Lower lobe of right lung (tissue), 2 donors: ENCODE measurements around the gene XRCC3. TPM values are rescaled to one million over a fixed set of nuclear protein-coding genes. Genes with fewer than 3 reads are reported as not detected.
A peak's percentile ranks its signal among the peaks of the same experiment; 100 is the strongest.

Experiments used
- ATAC-seq, 2 donors: fragments of 200-7000 bp; cut with Tn5 transposase; one replicate each; pipeline ENCODE4 v1.9.1; 2020 to 2022; ENCODE audit warnings: mild to moderate bottlenecking in 2 of 2, moderate library complexity in 2 of 2
- DNase-seq: peaks from one replicate; pipeline ENCODE4 v3.0.0-alpha.2; 2020
- H3K27ac ChIP-seq: fragments of 200-600 bp; one replicate; pipeline ENCODE4 v1.8.0; 2022
- H3K27me3 ChIP-seq: fragments of 200-600 bp; one replicate; pipeline ENCODE4 v1.8.0; 2022; ENCODE audit warnings: low read depth
- H3K36me3 ChIP-seq: fragments of 200-600 bp; one replicate; pipeline ENCODE4 v1.8.0; 2022; ENCODE audit warnings: mild to moderate bottlenecking
- H3K4me1 ChIP-seq: fragments of 200-600 bp; one replicate; pipeline ENCODE4 v1.8.0; 2022
- H3K4me3 ChIP-seq: fragments of 200-600 bp; one replicate; pipeline ENCODE4 v1.8.0; 2022; ENCODE audit warnings: mild to moderate bottlenecking
- H3K9me3 ChIP-seq: fragments of 200-600 bp; one replicate; pipeline ENCODE4 v1.8.0; 2022
- intact Hi-C: fragments of 100-400 bp; cut with DNase I; formaldehyde crosslinking; loops from one replicate; pipeline ENCODE4 v1.11.0; 2022
- total RNA-seq: library from RNA; stranded (reverse); fragmentation: NEBNext Ultra II Directional; extraction: Animal tissue kit (Norgen Biotek cat#: 25700); gene quantifications from one replicate; pipeline ENCODE4 v1.2.1, GENCODE V29; 2021
- TF ChIP-seq, protein P1 (sequence below): fragments of 200-600 bp; IDR thresholded peaks from one replicate; pipeline ENCODE4 v1.8.0; 2022; ENCODE audit warnings: antibody characterized with exemption, mild to moderate bottlenecking
- donor health status: DM: no; HTN: yes; CAD: no; lungs with severe emphysema.

Gene XRCC3
- total RNA-seq, 1 donor from 2014 or later, result 5.0 TPM

DNA sequence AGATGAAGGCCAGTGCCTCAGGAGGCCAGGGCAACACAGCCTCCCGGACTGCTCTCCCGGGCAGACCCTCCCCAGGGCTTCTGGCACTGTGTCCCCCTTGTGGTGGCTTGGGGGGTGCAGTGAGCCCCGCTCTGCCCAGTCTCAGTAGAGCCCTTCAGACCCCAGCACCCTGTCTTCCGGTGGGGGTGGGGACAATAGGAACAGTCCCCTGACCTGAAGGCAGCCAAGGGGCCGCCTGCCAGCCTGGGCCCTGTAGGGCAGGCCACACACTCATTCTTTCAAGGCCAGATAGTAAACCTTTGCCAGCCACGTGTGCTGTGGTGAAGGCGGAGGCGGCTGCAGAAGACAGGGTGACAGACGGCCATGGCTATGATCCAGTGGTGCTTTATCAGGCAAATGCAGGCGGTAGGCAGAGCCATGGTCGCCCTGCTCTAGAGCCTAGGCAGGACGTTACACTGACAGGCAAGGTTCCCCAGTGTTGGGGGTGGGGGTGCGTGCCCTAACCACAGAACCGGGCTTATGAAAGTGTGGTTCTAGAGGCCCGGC, 15.3 kb upstream of the XRCC3 start:
- Histone ChIP-seq H3K4me3 (no peak overlapping the region), H3K4me1 (peaks cover 9% of the 10 kb centered on the region), H3K27ac (no peak overlapping the region), H3K27me3 (no peaks in the 10 kb centered on the region), H3K9me3 (no peaks in the 10 kb centered on the region), H3K36me3 (peaks cover 82% of the 10 kb centered on the region)
- peak; percentile 42 for DNase-seq
- intact Hi-C loops, result no loop called here
- no peak for ATAC-seq
- TF ChIP-seq, protein P1, sequence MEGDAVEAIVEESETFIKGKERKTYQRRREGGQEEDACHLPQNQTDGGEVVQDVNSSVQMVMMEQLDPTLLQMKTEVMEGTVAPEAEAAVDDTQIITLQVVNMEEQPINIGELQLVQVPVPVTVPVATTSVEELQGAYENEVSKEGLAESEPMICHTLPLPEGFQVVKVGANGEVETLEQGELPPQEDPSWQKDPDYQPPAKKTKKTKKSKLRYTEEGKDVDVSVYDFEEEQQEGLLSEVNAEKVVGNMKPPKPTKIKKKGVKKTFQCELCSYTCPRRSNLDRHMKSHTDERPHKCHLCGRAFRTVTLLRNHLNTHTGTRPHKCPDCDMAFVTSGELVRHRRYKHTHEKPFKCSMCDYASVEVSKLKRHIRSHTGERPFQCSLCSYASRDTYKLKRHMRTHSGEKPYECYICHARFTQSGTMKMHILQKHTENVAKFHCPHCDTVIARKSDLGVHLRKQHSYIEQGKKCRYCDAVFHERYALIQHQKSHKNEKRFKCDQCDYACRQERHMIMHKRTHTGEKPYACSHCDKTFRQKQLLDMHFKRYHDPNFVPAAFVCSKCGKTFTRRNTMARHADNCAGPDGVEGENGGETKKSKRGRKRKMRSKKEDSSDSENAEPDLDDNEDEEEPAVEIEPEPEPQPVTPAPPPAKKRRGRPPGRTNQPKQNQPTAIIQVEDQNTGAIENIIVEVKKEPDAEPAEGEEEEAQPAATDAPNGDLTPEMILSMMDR, result no peak

DNA sequence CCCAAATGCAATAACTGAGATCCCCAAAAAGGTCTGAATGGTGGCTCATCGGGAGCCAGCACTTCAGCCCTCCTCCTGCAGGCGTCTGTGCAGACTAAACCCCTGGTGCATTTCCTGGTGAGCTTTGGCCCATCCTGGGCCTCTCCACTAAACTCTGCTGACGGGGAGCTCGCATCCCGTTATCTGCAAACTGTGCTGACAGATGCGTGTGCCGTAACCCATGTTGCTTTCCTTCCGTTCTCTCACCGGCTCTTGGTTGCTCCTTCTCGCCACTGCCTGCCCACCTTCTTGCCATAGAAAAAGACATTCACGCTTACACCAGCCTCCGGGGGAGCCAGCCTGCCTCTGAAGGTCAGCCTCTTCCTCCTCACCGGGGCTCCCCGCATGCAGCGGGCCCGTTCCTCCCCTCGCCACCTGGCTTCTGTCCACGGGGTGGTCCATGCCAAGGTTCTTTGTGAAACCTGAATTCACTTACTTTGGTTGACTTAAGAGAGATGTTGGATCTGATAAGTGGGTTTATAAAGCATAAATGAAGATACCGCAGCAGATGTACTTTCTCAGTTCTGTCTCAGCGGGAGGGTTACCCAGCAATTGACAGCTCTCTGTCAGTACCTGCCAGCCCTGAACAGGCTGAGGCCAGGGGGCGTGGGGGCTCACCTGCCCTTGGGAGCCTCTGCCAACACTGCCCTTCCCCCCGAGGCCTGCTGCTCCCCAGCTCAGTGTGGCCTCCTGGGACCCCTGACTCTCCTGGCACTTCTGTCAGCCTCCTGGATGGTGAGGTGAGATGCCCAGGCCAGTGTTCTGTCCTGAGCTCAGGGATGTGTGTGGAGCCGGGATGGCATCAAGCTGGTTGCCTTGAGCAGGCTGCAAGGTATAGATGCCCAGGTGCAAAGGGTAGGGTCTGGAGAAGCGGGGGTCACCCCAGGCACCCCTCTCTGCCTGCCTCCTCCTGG, 14.5 kb upstream of the XRCC3 start:
- no peak overlapping the region for H3K4me3 ChIP-seq
- no peaks in the 10 kb centered on the region for H3K27me3 ChIP-seq
- no peaks in the 10 kb centered on the region for H3K9me3 ChIP-seq
- H3K36me3 ChIP-seq, result peaks cover 78% of the 10 kb centered on the region
- DNase-seq (peak; percentile 34), ATAC-seq (no peak)
- TF ChIP-seq, protein P1, result no peak
- intact Hi-C loops, result no loop called here
- peaks cover 6% of the 10 kb centered on the region for H3K4me1 ChIP-seq
- no peak overlapping the region for H3K27ac ChIP-seq

DNA sequence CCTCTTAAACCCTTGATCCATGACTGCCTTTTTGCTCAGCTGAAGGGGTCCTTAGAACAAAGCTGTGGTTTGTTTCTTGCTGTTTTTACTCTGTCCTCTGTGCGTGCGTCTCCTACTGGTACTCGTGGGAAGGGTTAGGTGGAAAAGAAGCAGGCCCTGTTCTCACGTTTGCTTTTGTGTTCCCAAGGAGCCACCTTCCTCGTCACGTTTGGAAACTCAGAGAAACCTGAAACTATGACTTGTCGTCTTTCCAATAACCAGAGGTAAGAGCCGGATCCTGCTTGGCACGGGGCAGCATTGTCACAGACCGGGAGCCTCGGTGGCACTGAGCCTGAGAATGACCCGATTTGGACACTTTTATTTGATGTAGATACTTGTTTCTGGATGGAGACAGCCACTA, 13.5 kb upstream of the XRCC3 start:
- intact Hi-C loops, result no loop called here
- H3K9me3 ChIP-seq, result no peaks in the 10 kb centered on the region
- DNase-seq (no peak), ATAC-seq (peak; percentile 13 to 25)
- H3K27me3 ChIP-seq, result no peaks in the 10 kb centered on the region
- H3K4me3 ChIP-seq, result no peak overlapping the region
- H3K36me3 ChIP-seq, result peaks cover 67% of the 10 kb centered on the region
- H3K27ac ChIP-seq, result no peak overlapping the region
- TF ChIP-seq, protein P1, result no peak
- peaks cover 16% of the 10 kb centered on the region for H3K4me1 ChIP-seq

DNA sequence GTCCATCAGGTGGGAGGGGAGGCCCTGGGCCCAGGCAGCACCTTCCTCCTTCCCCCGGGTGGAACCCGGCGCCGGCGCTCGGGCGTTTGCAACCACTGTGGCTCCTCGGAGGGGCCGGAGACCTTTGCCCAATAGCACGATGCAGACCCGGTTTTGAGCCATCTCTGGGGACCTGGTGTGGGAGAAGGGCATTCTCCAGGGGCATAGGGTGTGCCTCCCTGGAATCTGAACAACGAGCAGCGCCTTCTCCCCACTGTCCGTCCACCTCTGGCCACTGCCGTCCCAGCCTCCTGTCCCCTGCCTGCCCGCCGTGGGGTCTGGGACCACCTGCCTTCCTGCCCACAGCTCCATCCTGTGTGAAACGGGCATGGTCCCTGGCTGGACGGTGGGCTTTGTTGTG, 12.9 kb upstream of the XRCC3 start:
- no peak for DNase-seq
- H3K36me3 ChIP-seq, result peaks cover 62% of the 10 kb centered on the region
- H3K27me3 ChIP-seq, result no peaks in the 10 kb centered on the region
- no peak overlapping the region for H3K27ac ChIP-seq
- intact Hi-C loops, result no loop called here
- TF ChIP-seq, protein P1, result no peak
- no peaks in the 10 kb centered on the region for H3K9me3 ChIP-seq
- peaks cover 22% of the 10 kb centered on the region for H3K4me1 ChIP-seq
- no peak for ATAC-seq
- no peak overlapping the region for H3K4me3 ChIP-seq

DNA sequence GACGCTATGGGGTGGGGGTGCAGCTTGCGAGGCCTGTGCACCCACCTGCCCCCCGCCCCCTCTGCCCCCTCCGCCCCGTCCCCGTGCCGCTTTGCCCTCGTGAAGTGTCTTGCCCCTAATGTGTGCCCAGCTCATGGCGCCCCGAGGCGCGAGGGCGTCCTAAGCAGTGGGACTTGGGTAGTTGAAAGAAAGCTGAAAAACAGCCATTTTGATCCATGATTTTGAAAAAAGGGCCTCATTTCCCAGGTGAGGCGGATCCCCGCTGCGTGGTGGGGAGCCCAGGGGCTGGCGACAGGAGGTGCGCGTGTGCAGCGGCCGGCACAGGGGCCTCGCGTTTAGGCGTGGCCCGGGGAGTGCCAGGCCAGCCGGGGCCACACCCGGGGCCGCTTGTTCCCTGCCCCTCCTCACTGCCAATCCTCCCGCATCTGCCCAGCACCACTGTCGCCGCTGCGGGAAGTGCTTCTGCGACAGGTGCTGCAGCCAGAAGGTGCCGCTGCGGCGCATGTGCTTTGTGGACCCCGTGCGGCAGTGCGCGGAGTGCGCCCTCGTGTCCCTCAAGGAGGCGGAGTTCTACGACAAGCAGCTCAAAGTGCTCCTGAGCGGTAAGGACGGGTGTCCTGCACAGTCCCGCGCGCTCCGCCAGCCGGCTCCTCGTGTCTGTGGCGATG, 12.2 kb upstream of the XRCC3 start:
- ATAC-seq, result peak; percentile 69 to 71
- TF ChIP-seq, protein P1, result peak; percentile 26
- intact Hi-C loops, result no loop called here
- Histone ChIP-seq H3K27me3 (no peaks in the 10 kb centered on the region), H3K4me1 (peaks cover 29% of the 10 kb centered on the region), H3K27ac (no peak overlapping the region), H3K36me3 (peaks cover 55% of the 10 kb centered on the region), H3K4me3 (no peak overlapping the region), H3K9me3 (no peaks in the 10 kb centered on the region)
- DNase-seq, result peak; percentile 74
